Erythroblast (primary cell): ENCODE measurements around the gene ATG2B.
"Not testable (repeated sequence)": the region's sequence is repeated elsewhere in the genome, so short reads cannot be mapped to it uniquely, and the experiment has no call there.

Source experiments
- DNase-seq, 2 experiments: peaks; one replicate each; lab custom pipeline; 2025; lab: John Stamatoyannopoulos, UW
- GATA1 ChIP-seq: IDR thresholded peaks from 2 replicates; pipeline ENCODE4 v1.6.1; 2011; ENCODE audit warnings: low read depth, mild to moderate bottlenecking, control low read depth, low read length, moderate library complexity
- POLR2A ChIP-seq: IDR thresholded peaks from 2 replicates; pipeline ENCODE4 v1.6.1; 2011; ENCODE audit warnings: mild to moderate bottlenecking, low read length

The ATG2B gene

GRCh38 chr14:96255501-96256366 is 107.4 kb downstream of the ATG2B start, which contains the start of gene BDKRB1:
BDKRB1 (plus strand) TSS chr14:96256210; CDS start chr14:96263683, 7,473 bp downstream.
- DNase-seq: no peak
- no peak for TF ChIP-seq POLR2A

- no peak for TF ChIP-seq POLR2A
- DNase-seq: no peak
Observed at GRCh38 chr14:96254687-96255086, 108.5 kb downstream of the ATG2B start.

GRCh38 chr14:96252999-96253539 is 110.1 kb downstream of the ATG2B start:
- no peak for TF ChIP-seq GATA1
- no peak for TF ChIP-seq POLR2A
- DNase-seq: no peak

- no peak for TF ChIP-seq GATA1
- TF ChIP-seq POLR2A: no peak
- DNase-seq: no peak
Observed at GRCh38 chr14:96252323-96252998, 110.7 kb downstream of the ATG2B start.

GRCh38 chr14:96251656-96252155 is 111.4 kb downstream of the ATG2B start:
- TF ChIP-seq POLR2A (no peak), GATA1 (no peak)
- no peak for DNase-seq

- DNase-seq: no peak
- TF ChIP-seq GATA1: no peak
- TF ChIP-seq POLR2A: no peak
Observed at GRCh38 chr14:96250485-96250884, 112.7 kb downstream of the ATG2B start.

- TF ChIP-seq POLR2A (no peak), GATA1 (no peak)
Observed at GRCh38 chr14:96249029-96249428, 114.1 kb downstream of the ATG2B start.

GRCh38 chr14:96247031-96247430 is 116.1 kb downstream of the ATG2B start:
- no peak for DNase-seq
- TF ChIP-seq POLR2A: no peak

More at GRCh38 chr14:96249029-96249428, 114.1 kb downstream of the ATG2B start:
- DNase-seq: peak in 1 of 2 experiments; percentile 6

GRCh38 chr14:96246539-96246847 is 116.6 kb downstream of the ATG2B start:
- TF ChIP-seq POLR2A (no peak), GATA1 (no peak)
- no peak for DNase-seq

GRCh38 chr14:96245710-96246538 is 117.2 kb downstream of the ATG2B start:
- no peak for DNase-seq
- TF ChIP-seq POLR2A (no peak), GATA1 (no peak)

GRCh38 chr14:96245074-96245473 is 118.1 kb downstream of the ATG2B start:
- DNase-seq: not testable (repeated sequence)

- no peak for DNase-seq
- TF ChIP-seq POLR2A (no peak), GATA1 (no peak)
Observed at GRCh38 chr14:96243785-96244184, 119.4 kb downstream of the ATG2B start.

GRCh38 chr14:96242126-96242525 is 121.0 kb downstream of the ATG2B start:
- TF ChIP-seq GATA1: no peak
- TF ChIP-seq POLR2A: no peak
- DNase-seq: no peak

- no peak for DNase-seq
- TF ChIP-seq POLR2A (no peak), GATA1 (no peak)
Observed at GRCh38 chr14:96240641-96241040, 122.5 kb downstream of the ATG2B start.
